Peyer's patch (tissue), 4 donors: ENCODE measurements around the gene OR1C1.

ENCODE experiments used
- POLR2A ChIP-seq, 2 donors: fragments of 450-650 bp; IDR thresholded peaks; one replicate each; pipeline ENCODE4 v1.5.1; 2017; ENCODE audit warnings: antibody characterized with exemption in 2 of 2, mild to moderate bottlenecking in 2 of 2, moderate library complexity in 2 of 2
- TF ChIP-seq, protein P1 (sequence below), 6 experiments: fragments of 450-650 bp in 4 of 6; fragments of 200-600 bp in 2 of 6; sonication (generic) in 1 of 6; IDR thresholded peaks; one replicate each; pipeline ENCODE4 v1.5.1; 2017 to 2019; ENCODE audit warnings: antibody characterized with exemption in 6 of 6, mild to moderate bottlenecking in 3 of 6, moderate library complexity in 1 of 6

- TF ChIP-seq POLR2A (IDR thresholded peaks at IDR 0.05), result no peak
- TF ChIP-seq, protein P1, sequence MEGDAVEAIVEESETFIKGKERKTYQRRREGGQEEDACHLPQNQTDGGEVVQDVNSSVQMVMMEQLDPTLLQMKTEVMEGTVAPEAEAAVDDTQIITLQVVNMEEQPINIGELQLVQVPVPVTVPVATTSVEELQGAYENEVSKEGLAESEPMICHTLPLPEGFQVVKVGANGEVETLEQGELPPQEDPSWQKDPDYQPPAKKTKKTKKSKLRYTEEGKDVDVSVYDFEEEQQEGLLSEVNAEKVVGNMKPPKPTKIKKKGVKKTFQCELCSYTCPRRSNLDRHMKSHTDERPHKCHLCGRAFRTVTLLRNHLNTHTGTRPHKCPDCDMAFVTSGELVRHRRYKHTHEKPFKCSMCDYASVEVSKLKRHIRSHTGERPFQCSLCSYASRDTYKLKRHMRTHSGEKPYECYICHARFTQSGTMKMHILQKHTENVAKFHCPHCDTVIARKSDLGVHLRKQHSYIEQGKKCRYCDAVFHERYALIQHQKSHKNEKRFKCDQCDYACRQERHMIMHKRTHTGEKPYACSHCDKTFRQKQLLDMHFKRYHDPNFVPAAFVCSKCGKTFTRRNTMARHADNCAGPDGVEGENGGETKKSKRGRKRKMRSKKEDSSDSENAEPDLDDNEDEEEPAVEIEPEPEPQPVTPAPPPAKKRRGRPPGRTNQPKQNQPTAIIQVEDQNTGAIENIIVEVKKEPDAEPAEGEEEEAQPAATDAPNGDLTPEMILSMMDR (IDR thresholded peaks at IDR 0.05), result no peak
Measured at GRCh38 chr1:247738315-247738714, 22.0 kb downstream of the OR1C1 start, which contains the start of gene OR14K1.
